PC-3 (cell line): ENCODE measurements around the gene ADAMTS19. TPM values are rescaled to one million over a fixed set of nuclear protein-coding genes. Genes with fewer than 3 reads are reported as not detected.
"Not testable (repeated sequence)": the region's sequence is repeated elsewhere in the genome, so short reads cannot be mapped to it uniquely, and the experiment has no call there.

Source experiments
- ATAC-seq: fragments of 200-7000 bp; cut with Tn5 transposase; 2 replicates; pipeline ENCODE4 v1.9.1; 2020; ENCODE audit warnings: mild to moderate bottlenecking, moderate library complexity
- BruUV-seq: library from RNA; stranded (reverse); fragments of 400-500 nt; replicated peaks from 2 replicates; lab custom pipeline; 2021; lab: Mats Ljungman, UMichigan
- CTCF ChIA-PET: fragments of 300-600 bp; sonication (Branson Sonifier 250); formaldehyde crosslinking; loops from one replicate; lab custom pipeline; 2022; ENCODE audit warnings: antibody characterized with exemption; lab: Charles Lee
- POLR2A ChIA-PET: fragments of 300-600 bp; sonication (Branson Sonifier 250); formaldehyde crosslinking; loops from one replicate; lab custom pipeline; 2022; ENCODE audit warnings: antibody characterized with exemption; ENCODE audit not compliant: unreplicated experiment; lab: Charles Lee
- DNase-seq: peaks from one replicate; pipeline ENCODE4 v3.0.0-alpha.2; 2015
- H2AFZ ChIP-seq: fragments of 300-600 bp; sonication (generic); 2 replicates; pipeline ENCODE4 v1.6.0; 2016; ENCODE audit warnings: antibody characterized with exemption, low read length
- H3F3A ChIP-seq: fragments of 300-600 bp; sonication (generic); one replicate; pipeline ENCODE4 v1.6.0; 2017; ENCODE audit warnings: antibody characterized with exemption, low read length, control low read depth, mild to moderate bottlenecking; ENCODE audit not compliant: unreplicated experiment
- H3K27ac ChIP-seq: fragments of 300-600 bp; sonication (generic); 2 replicates; pipeline ENCODE4 v1.5.1; 2016; ENCODE audit warnings: mild to moderate bottlenecking, low read length
- H3K27me3 ChIP-seq: fragments of 300-600 bp; sonication (generic); 2 replicates; pipeline ENCODE4 v1.6.1; 2016; ENCODE audit warnings: low read length, mixed read lengths
- H3K36me3 ChIP-seq: fragments of 300-600 bp; sonication (generic); 2 replicates; pipeline ENCODE4 v1.6.1; 2016; ENCODE audit warnings: low read depth, mixed run types, low read length, mixed read lengths
- H3K4me1 ChIP-seq: fragments of 300-600 bp; sonication (generic); 2 replicates; pipeline ENCODE4 v1.5.1; 2016; ENCODE audit warnings: low read length; ENCODE audit not compliant: insufficient read depth
- H3K4me2 ChIP-seq: fragments of 300-600 bp; sonication (generic); 2 replicates; pipeline ENCODE4 v1.6.0; 2016; ENCODE audit warnings: low read length
- H3K4me3 ChIP-seq: fragments of 300-600 bp; sonication (generic); 2 replicates; pipeline ENCODE4 v1.5.1; 2016; ENCODE audit warnings: mild to moderate bottlenecking, low read length, mixed read lengths
- H3K79me2 ChIP-seq: fragments of 300-600 bp; sonication (generic); 2 replicates; pipeline ENCODE4 v1.6.1; 2017; ENCODE audit warnings: low read length, mixed read lengths
- H3K9ac ChIP-seq: fragments of 300-600 bp; sonication (generic); 2 replicates; pipeline ENCODE4 v1.6.0; 2016; ENCODE audit warnings: mild to moderate bottlenecking, low read length
- H3K9me2 ChIP-seq: fragments of 300-600 bp; sonication (generic); replicated peaks from 2 replicates; pipeline ENCODE4 v1.6.1; 2016; ENCODE audit warnings: mixed run types, low read length, mixed read lengths
- H3K9me3 ChIP-seq: fragments of 300-600 bp; sonication (generic); 2 replicates; pipeline ENCODE4 v1.6.1; 2016; ENCODE audit warnings: low read length, mixed read lengths
- H4K20me1 ChIP-seq: fragments of 300-600 bp; sonication (generic); 2 replicates; pipeline ENCODE4 v1.6.1; 2016; ENCODE audit warnings: low read length, mixed read lengths
- CTCF ChIP-seq: fragments of 300-600 bp; sonication (generic); conservative IDR thresholded peaks from 2 replicates; pipeline ENCODE4 v1.5.1; 2017; ENCODE audit warnings: antibody characterized with exemption, low read depth, mild to moderate bottlenecking, low read length
- EZH2 ChIP-seq: fragments of 300-600 bp; sonication (generic); IDR thresholded peaks from one replicate; pipeline ENCODE4 v1.6.1; 2017; ENCODE audit warnings: antibody characterized with exemption, mild to moderate bottlenecking, low read length; ENCODE audit not compliant: unreplicated experiment
- EZH2phosphoT487 ChIP-seq: fragments of 300-600 bp; sonication (generic); IDR thresholded peaks from 2 replicates; pipeline ENCODE4 v1.6.1; 2018; ENCODE audit warnings: mild to moderate bottlenecking, antibody characterized with exemption, low read length, borderline replicate concordance
- intact Hi-C: fragments of 100-400 bp; cut with micrococcal nuclease; formaldehyde crosslinking; loops from 2 replicates; pipeline ENCODE4 v1.9.0; 2023
- total RNA-seq: library from RNA; depleted of rRNA; stranded (reverse); fragments of >200 nt; gene quantifications from 2 replicates; pipeline ENCODE4 v1.2.3, GENCODE V29; 2014

The ADAMTS19 gene
- total RNA-seq, 1 experiment from 2014 or later: not detected

DNA sequence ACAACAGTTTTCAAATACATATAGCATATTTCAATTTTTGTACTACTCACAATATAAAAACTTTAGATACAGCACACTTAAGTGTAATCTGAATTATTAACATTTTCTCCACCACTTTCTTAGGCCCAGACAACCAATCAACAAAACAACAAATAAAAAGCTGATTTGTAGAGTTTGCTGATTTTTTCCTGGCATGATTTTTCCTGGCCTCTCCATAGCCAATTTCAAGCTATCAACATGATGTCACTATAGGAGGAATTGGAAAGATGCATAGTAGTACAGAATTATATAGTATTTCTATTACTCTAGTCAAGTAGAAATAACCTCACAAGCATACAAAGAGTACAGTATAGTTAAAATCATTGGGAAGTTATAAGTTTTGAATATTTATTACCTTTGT, 35.1 kb upstream of the ADAMTS19 start:
- ChIA-PET POLR2A (no interaction called here), CTCF (no interaction called here)
- Histone ChIP-seq H3F3A (no peaks in the 10 kb centered on the region), H4K20me1 (no peaks in the 10 kb centered on the region), H2AFZ (no peak overlapping the region), H3K27me3 (peaks cover 28% of the 10 kb centered on the region), H3K9me3 (no peaks in the 10 kb centered on the region), H3K9me2 (no peaks in the 10 kb centered on the region), H3K9ac (no peak overlapping the region), H3K36me3 (no peaks in the 10 kb centered on the region), H3K4me2 (no peak overlapping the region), H3K79me2 (no peaks in the 10 kb centered on the region), H3K4me3 (no peak overlapping the region), H3K4me1 (no peaks in the 10 kb centered on the region), H3K27ac (no peak overlapping the region)
- BruUV-seq: no TSS peak
- intact Hi-C loops: no loop called here
- ATAC-seq: no peak
- TF ChIP-seq CTCF (no peak), EZH2phosphoT487 (no peak), EZH2 (no peak)
- DNase-seq: no peak

- H3K27me3 ChIP-seq: peaks cover 28% of the 10 kb centered on the region
- ChIA-PET POLR2A (no interaction called here), CTCF (no interaction called here)
- ATAC-seq (no peak), DNase-seq (no peak)
- H3F3A ChIP-seq: no peaks in the 10 kb centered on the region
- intact Hi-C loops: no loop called here
- no peaks in the 10 kb centered on the region for H4K20me1 ChIP-seq
- H3K9ac ChIP-seq: no peak overlapping the region
- H3K36me3 ChIP-seq: no peaks in the 10 kb centered on the region
- H3K9me3 ChIP-seq: no peaks in the 10 kb centered on the region
- BruUV-seq: no TSS peak
- H3K9me2 ChIP-seq: no peaks in the 10 kb centered on the region
- H3K4me1 ChIP-seq: no peaks in the 10 kb centered on the region
- no peak overlapping the region for H3K4me2 ChIP-seq
- no peak for TF ChIP-seq CTCF
- TF ChIP-seq EZH2phosphoT487: no peak
- TF ChIP-seq EZH2: no peak
- H3K4me3 ChIP-seq: no peak overlapping the region
- H3K27ac ChIP-seq: no peak overlapping the region
- H3K79me2 ChIP-seq: no peaks in the 10 kb centered on the region
- no peak overlapping the region for H2AFZ ChIP-seq
These were observed 34.0 kb upstream of the ADAMTS19 start for GRCh38 chr5:129426071-129426470.

DNA sequence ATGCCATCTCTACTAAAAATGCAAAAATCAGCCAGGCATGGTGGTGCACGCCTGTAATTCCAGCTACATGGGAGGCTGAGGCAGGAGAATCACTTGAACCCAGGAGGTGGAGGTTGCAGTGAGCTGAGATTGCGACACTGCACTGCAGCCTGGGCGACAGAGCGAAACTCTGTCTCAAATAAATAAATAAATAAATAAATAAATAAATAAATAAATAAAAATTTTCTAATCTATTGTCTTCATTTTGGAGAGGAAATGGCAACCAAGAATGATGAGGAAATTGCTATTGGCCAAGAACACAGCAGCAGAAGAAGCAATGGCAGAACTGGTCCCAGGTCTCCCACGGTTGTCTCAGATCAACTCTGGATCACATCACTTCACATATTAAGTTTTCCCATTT, 31.5 kb upstream of the ADAMTS19 start:
- H3K9me2 ChIP-seq, H3K4me1 ChIP-seq, BruUV-seq, H3K9ac ChIP-seq, H3K36me3 ChIP-seq, H4K20me1 ChIP-seq, H3K9me3 ChIP-seq, H3K27ac ChIP-seq, H3F3A ChIP-seq, H3K4me3 ChIP-seq, ATAC-seq, CTCF ChIA-PET, POLR2A ChIA-PET, H3K79me2 ChIP-seq, intact Hi-C loops, H2AFZ ChIP-seq, H3K4me2 ChIP-seq, DNase-seq: not testable (repeated sequence)
- peaks cover 19% of the 10 kb centered on the region for H3K27me3 ChIP-seq
